HL-60/S4 (cell line): Measurements from ENCODE around the gene L1CAM.
"Not testable (repeated sequence)": the region's sequence is repeated elsewhere in the genome, so short reads cannot be mapped to it uniquely, and the experiment has no call there.

Source experiments
- in situ Hi-C: fragments of 300-500 bp; cut with MboI; formaldehyde crosslinking; loops from 2 replicates; pipeline ENCODE4 v1.14.3; 2022; ENCODE audit warnings: low sequenced_read_pairs

Gene L1CAM

GRCh38 chrX:153831429-153832150, 54.4 kb downstream of the L1CAM start:
- in situ Hi-C loops = no loop called here

GRCh38 chrX:153830640-153831428, 55.1 kb downstream of the L1CAM start:
- in situ Hi-C loops = no loop called here

GRCh38 chrX:153829799-153830639, 56.0 kb downstream of the L1CAM start, which contains the start of gene PDZD4:
Gene PDZD4 (minus strand): TSS chrX:153830544. CDS start chrX:153830298, 246 bp downstream.
- in situ Hi-C loops = no loop called here

- in situ Hi-C loops = no loop called here
Observed at GRCh38 chrX:153829549-153829798, 56.5 kb downstream of the L1CAM start.

GRCh38 chrX:153828723-153829548, 57.0 kb downstream of the L1CAM start:
- in situ Hi-C loops = no loop called here

GRCh38 chrX:153828308-153828707, 57.7 kb downstream of the L1CAM start:
- in situ Hi-C loops = no loop called here

- in situ Hi-C loops = no loop called here
Observed at GRCh38 chrX:153827903-153828302, 58.1 kb downstream of the L1CAM start.

- in situ Hi-C loops = no loop called here
Observed at GRCh38 chrX:153827016-153827415, 59.0 kb downstream of the L1CAM start.

GRCh38 chrX:153825042-153825441, 60.9 kb downstream of the L1CAM start:
- in situ Hi-C loops = no loop called here

GRCh38 chrX:153824348-153824747, 61.6 kb downstream of the L1CAM start:
- in situ Hi-C loops = no loop called here

- in situ Hi-C loops = no loop called here
Observed at GRCh38 chrX:153821066-153821465, 64.9 kb downstream of the L1CAM start.

- in situ Hi-C loops = no loop called here
Observed at GRCh38 chrX:153820601-153821000, 65.4 kb downstream of the L1CAM start.

GRCh38 chrX:153819384-153820040, 66.5 kb downstream of the L1CAM start:
- in situ Hi-C loops = no loop called here

- in situ Hi-C loops = no loop called here
Observed at GRCh38 chrX:153818571-153819383, 67.2 kb downstream of the L1CAM start.

GRCh38 chrX:153818064-153818463, 67.9 kb downstream of the L1CAM start:
- in situ Hi-C loops = not testable (repeated sequence)

GRCh38 chrX:153816831-153817690, 68.9 kb downstream of the L1CAM start:
- in situ Hi-C loops = no loop called here

- in situ Hi-C loops = no loop called here
Observed at GRCh38 chrX:153814591-153815315, 71.2 kb downstream of the L1CAM start.

- in situ Hi-C loops = no loop called here
Observed at GRCh38 chrX:153813161-153813560, 72.8 kb downstream of the L1CAM start.
